ENCODE measurements around the gene RAB27A. TPM values are rescaled to one million over a fixed set of nuclear protein-coding genes. Genes with fewer than 3 reads are reported as not detected.

RAB27A gene
- total and polyA plus RNA-seq, 10 of the 15 experiments (the other 5 are each of a cell fraction or from before 2014, with no cell fraction given), result 13.3 to 139 (median 35.2) TPM

Other genes starting within 250 kb of the RAB27A start
- gene RSL24D1, start 92.9 kb downstream of the RAB27A start, total RNA-seq (2014; rRNA removed), result 94.9 and 127 TPM in 2 replicates
- 133 and 134 TPM in 2 replicates for gene RSL24D1, start 92.9 kb downstream of the RAB27A start, total RNA-seq (2014; rRNA removed; fragmentation: Illumina TruSeq; extraction: Trizol)
- gene RSL24D1, start 92.9 kb downstream of the RAB27A start, total RNA-seq (2021), result 97.4 and 101 TPM in 2 replicates
- 146 and 264 TPM in 2 replicates for gene RSL24D1, start 92.9 kb downstream of the RAB27A start, polyA plus RNA-seq (2011; rRNA removed)
- 107 and 131 TPM in 2 replicates for gene RSL24D1, start 92.9 kb downstream of the RAB27A start, polyA plus RNA-seq (2014; fragmentation: Illumina TruSeq; extraction: Trizol)
- gene RSL24D1, start 92.9 kb downstream of the RAB27A start, polyA plus RNA-seq (2014; fragmentation: Nextera tagmentation; extraction: Ambion mirVana), result 100 to 1,000 TPM; 198 to 249 TPM
- gene RSL24D1, start 92.9 kb downstream of the RAB27A start, polyA plus RNA-seq (2014; rRNA removed), result 81.4 and 95.0 TPM in 2 replicates
- 100 to 1,000 TPM; 115 to 126 TPM for gene RSL24D1, start 92.9 kb downstream of the RAB27A start, polyA plus RNA-seq (2016; fragmentation: Nextera tagmentation; extraction: Ambion mirVana)
- 7.1 and 8.1 TPM in 2 replicates for gene PIGBOS1, start 29.3 kb upstream of the RAB27A start, total RNA-seq (2014; rRNA removed)
- gene PIGBOS1, start 29.3 kb upstream of the RAB27A start, total RNA-seq (2014; rRNA removed; fragmentation: Illumina TruSeq; extraction: Trizol), result 14.0 and 14.1 TPM in 2 replicates
- 7.1 and 7.6 TPM in 2 replicates for gene PIGBOS1, start 29.3 kb upstream of the RAB27A start, total RNA-seq (2021)
- gene PIGBOS1, start 29.3 kb upstream of the RAB27A start, polyA plus RNA-seq (2011; rRNA removed), result 9.9 and 17.1 TPM in 2 replicates
- 5.7 and 9.0 TPM in 2 replicates for gene PIGBOS1, start 29.3 kb upstream of the RAB27A start, polyA plus RNA-seq (2014; fragmentation: Illumina TruSeq; extraction: Trizol)
- 10 to 100 TPM; 19.9 to 24.7 TPM for gene PIGBOS1, start 29.3 kb upstream of the RAB27A start, polyA plus RNA-seq (2014; fragmentation: Nextera tagmentation; extraction: Ambion mirVana)
- gene PIGBOS1, start 29.3 kb upstream of the RAB27A start, polyA plus RNA-seq (2014; rRNA removed), result 10.5 and 12.5 TPM in 2 replicates
- 10 to 100 TPM; 10.0 to 13.2 TPM for gene PIGBOS1, start 29.3 kb upstream of the RAB27A start, polyA plus RNA-seq (2016; fragmentation: Nextera tagmentation; extraction: Ambion mirVana)
- 20.7 and 25.9 TPM in 2 replicates for gene PIGB, start 29.4 kb upstream of the RAB27A start, total RNA-seq (2014; rRNA removed)
- gene PIGB, start 29.4 kb upstream of the RAB27A start, total RNA-seq (2014; rRNA removed; fragmentation: Illumina TruSeq; extraction: Trizol), result 27.8 and 28.7 TPM in 2 replicates
- gene PIGB, start 29.4 kb upstream of the RAB27A start, total RNA-seq (2021), result 21.2 and 23.7 TPM in 2 replicates
- 46.0 and 58.3 TPM in 2 replicates for gene PIGB, start 29.4 kb upstream of the RAB27A start, polyA plus RNA-seq (2011; rRNA removed)
- gene PIGB, start 29.4 kb upstream of the RAB27A start, polyA plus RNA-seq (2014; fragmentation: Illumina TruSeq; extraction: Trizol), result 23.8 and 30.8 TPM in 2 replicates
- 10 to 100 TPM; 22.7 to 44.6 TPM for gene PIGB, start 29.4 kb upstream of the RAB27A start, polyA plus RNA-seq (2014; fragmentation: Nextera tagmentation; extraction: Ambion mirVana)
- gene PIGB, start 29.4 kb upstream of the RAB27A start, polyA plus RNA-seq (2014; rRNA removed), result 16.9 and 17.9 TPM in 2 replicates
- gene PIGB, start 29.4 kb upstream of the RAB27A start, polyA plus RNA-seq (2016; fragmentation: Nextera tagmentation; extraction: Ambion mirVana), result 10 to 100 TPM; 26.6 to 35.4 TPM
- gene CCPG1, start 118.5 kb upstream of the RAB27A start, total RNA-seq (2014; rRNA removed), result 5.1 and 8.0 TPM in 2 replicates
- gene CCPG1, start 118.5 kb upstream of the RAB27A start, total RNA-seq (2014; rRNA removed; fragmentation: Illumina TruSeq; extraction: Trizol), result 10.5 and 10.8 TPM in 2 replicates
- gene CCPG1, start 118.5 kb upstream of the RAB27A start, total RNA-seq (2021), result 8.9 and 11.1 TPM in 2 replicates
- 15.8 and 24.9 TPM in 2 replicates for gene CCPG1, start 118.5 kb upstream of the RAB27A start, polyA plus RNA-seq (2011; rRNA removed)
- gene CCPG1, start 118.5 kb upstream of the RAB27A start, polyA plus RNA-seq (2014; fragmentation: Illumina TruSeq; extraction: Trizol), result 9.2 and 18.1 TPM in 2 replicates
- gene CCPG1, start 118.5 kb upstream of the RAB27A start, polyA plus RNA-seq (2014; fragmentation: Nextera tagmentation; extraction: Ambion mirVana), result 1 to 10 TPM; 6.6 to 7.5 TPM
- gene CCPG1, start 118.5 kb upstream of the RAB27A start, polyA plus RNA-seq (2014; rRNA removed), result 4.6 and 6.0 TPM in 2 replicates
- gene CCPG1, start 118.5 kb upstream of the RAB27A start, polyA plus RNA-seq (2016; fragmentation: Nextera tagmentation; extraction: Ambion mirVana), result 10 to 100 TPM; 12.3 to 13.9 TPM
- gene PIERCE2, start 118.7 kb upstream of the RAB27A start, total RNA-seq (2014; rRNA removed), result 0.33 and 0.45 TPM in 2 replicates
- gene PIERCE2, start 118.7 kb upstream of the RAB27A start, total RNA-seq (2014; rRNA removed; fragmentation: Illumina TruSeq; extraction: Trizol), result 0.28 and 0.89 TPM in 2 replicates
- gene PIERCE2, start 118.7 kb upstream of the RAB27A start, total RNA-seq (2021), result 0.48 TPM in 1 of 2 replicates, not detected in the other
- 1.1 and 1.4 TPM in 2 replicates for gene PIERCE2, start 118.7 kb upstream of the RAB27A start, polyA plus RNA-seq (2011; rRNA removed)
- 0.60 and 1.1 TPM in 2 replicates for gene PIERCE2, start 118.7 kb upstream of the RAB27A start, polyA plus RNA-seq (2014; fragmentation: Illumina TruSeq; extraction: Trizol)
- 1 to 10 TPM in 1 of 2 experiments, under 1 TPM in 1; 0.93 to 1.3 TPM for gene PIERCE2, start 118.7 kb upstream of the RAB27A start, polyA plus RNA-seq (2014; fragmentation: Nextera tagmentation; extraction: Ambion mirVana)
- 0.32 and 0.33 TPM in 2 replicates for gene PIERCE2, start 118.7 kb upstream of the RAB27A start, polyA plus RNA-seq (2014; rRNA removed)
- 1 to 10 TPM in 1 of 2 experiments, under 1 TPM in 1; 0.40 to 1.3 TPM for gene PIERCE2, start 118.7 kb upstream of the RAB27A start, polyA plus RNA-seq (2016; fragmentation: Nextera tagmentation; extraction: Ambion mirVana)
- 0.22 TPM in 1 of 2 replicates, not detected in the other for gene DNAAF4, start 218.4 kb upstream of the RAB27A start, total RNA-seq (2014; rRNA removed)
- 0.31 and 0.78 TPM in 2 replicates for gene DNAAF4, start 218.4 kb upstream of the RAB27A start, total RNA-seq (2014; rRNA removed; fragmentation: Illumina TruSeq; extraction: Trizol)
- gene DNAAF4, start 218.4 kb upstream of the RAB27A start, total RNA-seq (2021), result 0.33 TPM in 1 of 2 replicates, not detected in the other
- gene DNAAF4, start 218.4 kb upstream of the RAB27A start, polyA plus RNA-seq (2011; rRNA removed), result 0.14 TPM in 1 of 2 replicates, not detected in the other
- gene DNAAF4, start 218.4 kb upstream of the RAB27A start, polyA plus RNA-seq (2014; fragmentation: Illumina TruSeq; extraction: Trizol), result 0.32 and 1.00 TPM in 2 replicates
- 1 to 10 TPM in 1 of 2 experiments, under 1 TPM in 1; 0.37 to 1.2 TPM for gene DNAAF4, start 218.4 kb upstream of the RAB27A start, polyA plus RNA-seq (2014; fragmentation: Nextera tagmentation; extraction: Ambion mirVana)
- gene DNAAF4, start 218.4 kb upstream of the RAB27A start, polyA plus RNA-seq (2014; rRNA removed), result 0.19 and 0.41 TPM in 2 replicates
- 1 to 10 TPM in 1 of 2 experiments, under 1 TPM in 1; 0.80 to 1.9 TPM for gene DNAAF4, start 218.4 kb upstream of the RAB27A start, polyA plus RNA-seq (2016; fragmentation: Nextera tagmentation; extraction: Ambion mirVana)